Fibroblast of lung (primary cell): ENCODE measurements around the gene GPR141.

ENCODE experiments used
- CTCF ChIP-seq, 2 donors: IDR thresholded peaks in 1 of 2; conservative IDR thresholded peaks in 1 of 2; 1 replicate in 1 of 2; 2 replicates in 1 of 2; pipeline ENCODE4 v1.5.1; 2011 to 2012; ENCODE audit warnings: low read length in 2 of 2, control low read depth in 1 of 2, inconsistent platforms in 1 of 2, low read depth in 1 of 2, mild to moderate bottlenecking in 1 of 2
- EZH2 ChIP-seq: IDR thresholded peaks from 2 replicates; pipeline ENCODE4 v1.5.1; 2012; ENCODE audit warnings: low read length, control low read depth, mild to moderate bottlenecking; ENCODE audit errors: missing control alignments

GRCh38 chr7:37713613-37714012, 30.0 kb downstream of the GPR141 start:
- TF ChIP-seq CTCF (conservative IDR thresholded peaks at IDR 0.05 in 1 of 2, IDR thresholded peaks at IDR 0.05 in 1 of 2; ENCODE audit: low read depth in 1 of 2, low read length in 2 of 2) (no peak), EZH2 (no peak)
